HG03139 (cell line): Measurements from ENCODE around the gene PXDC1.

ENCODE experiments used
- ATAC-seq: cut with Tn5 transposase; IDR thresholded peaks from one replicate; pipeline ENCODE4 v1.9.1; 2021; ENCODE audit not compliant: unreplicated experiment

PXDC1 gene

DNA sequence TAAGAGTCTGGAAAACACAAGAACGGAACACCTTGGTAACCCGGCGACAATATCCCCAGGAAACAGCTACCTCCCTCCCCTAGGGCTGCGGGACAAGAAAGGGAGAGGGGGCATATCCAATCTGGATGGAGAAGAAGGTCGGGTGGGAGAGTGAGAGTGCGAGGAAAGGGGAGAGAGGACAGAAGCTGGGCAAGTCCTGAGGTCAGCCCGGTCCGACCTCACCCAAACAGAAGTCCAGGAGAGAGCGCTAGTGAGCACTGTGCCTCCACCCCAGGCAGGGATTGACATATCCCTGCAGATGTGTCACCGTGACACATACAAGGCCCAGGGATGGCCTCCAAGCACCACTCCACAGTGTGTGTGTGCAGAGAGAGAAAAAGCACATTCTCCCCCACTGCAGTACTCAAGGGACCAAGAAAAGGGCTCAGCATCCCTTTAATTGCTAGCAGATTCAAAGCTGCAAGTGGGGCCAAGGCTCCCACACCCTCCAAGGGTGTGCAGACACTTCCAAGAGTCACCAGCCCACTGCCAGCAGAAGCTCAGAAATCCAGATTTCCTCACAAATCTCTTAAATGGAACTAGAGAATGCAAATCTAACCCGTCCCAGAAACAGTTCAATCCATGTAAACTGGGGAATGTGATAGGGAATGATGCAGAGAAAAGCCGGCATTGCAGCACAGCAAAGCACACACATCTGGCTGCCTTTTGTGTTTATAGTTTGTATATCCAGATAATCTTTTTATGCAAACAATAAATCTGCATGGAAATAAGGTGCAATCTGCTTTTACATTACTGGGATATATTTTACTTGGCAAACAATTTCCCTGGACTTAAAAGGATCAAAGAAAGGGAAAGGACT lies 3.1 kb downstream of the PXDC1 start:
- ATAC-seq = no peak

DNA sequence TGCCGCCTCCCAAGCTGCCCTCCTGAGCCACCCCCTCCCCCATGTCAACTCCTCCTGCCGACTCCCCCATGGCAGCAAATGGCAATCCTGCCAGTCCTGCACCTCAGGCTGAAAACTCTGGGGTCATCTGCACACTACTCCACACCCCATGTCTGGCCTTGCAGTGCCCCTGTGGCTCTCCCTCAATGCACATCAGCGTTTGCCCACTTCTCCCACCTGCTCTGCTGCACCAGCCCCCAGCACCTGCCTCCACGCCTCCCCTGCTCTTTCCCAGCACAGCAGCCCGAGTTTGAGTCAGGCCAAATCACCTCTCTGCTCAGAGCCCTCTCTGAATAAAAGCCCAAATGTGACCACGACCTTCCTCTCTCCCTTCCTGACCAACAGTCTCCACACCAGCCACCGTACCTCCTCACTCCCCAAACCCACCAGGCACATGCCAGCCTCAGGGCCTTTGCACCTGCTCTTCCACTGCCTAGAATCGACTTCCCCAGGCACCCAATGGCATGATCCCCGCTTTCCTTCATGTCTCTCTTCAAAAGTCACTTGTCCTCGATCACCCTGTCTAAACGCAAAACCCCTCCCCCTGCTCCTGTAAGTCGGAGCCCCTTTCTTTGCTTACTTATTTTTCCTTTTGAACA lies 4.3 kb downstream of the PXDC1 start:
- ATAC-seq = no peak

DNA sequence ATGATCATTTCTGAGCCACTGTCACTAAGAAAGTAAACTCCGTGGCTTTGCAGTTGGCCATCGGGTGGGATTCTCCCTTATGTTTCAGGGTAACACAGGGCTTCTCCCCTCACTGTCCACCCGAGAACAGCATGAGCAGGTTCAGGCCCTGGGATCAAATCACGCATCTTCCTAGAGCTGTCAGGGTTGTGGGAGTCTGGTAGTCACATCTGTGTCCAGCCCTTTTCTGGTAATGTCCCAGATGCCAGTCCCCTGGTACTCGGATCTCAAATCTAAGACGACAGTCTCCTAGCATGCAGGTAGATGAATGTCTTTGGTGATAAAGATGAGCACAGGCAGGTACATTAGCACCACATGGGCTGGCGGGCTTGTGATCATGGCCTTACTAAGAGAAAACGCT lies 4.8 kb downstream of the PXDC1 start:
- no peak for ATAC-seq

GRCh38 chr6:3746119-3746691 lies 5.3 kb downstream of the PXDC1 start:
- peak; percentile 33 for ATAC-seq

DNA sequence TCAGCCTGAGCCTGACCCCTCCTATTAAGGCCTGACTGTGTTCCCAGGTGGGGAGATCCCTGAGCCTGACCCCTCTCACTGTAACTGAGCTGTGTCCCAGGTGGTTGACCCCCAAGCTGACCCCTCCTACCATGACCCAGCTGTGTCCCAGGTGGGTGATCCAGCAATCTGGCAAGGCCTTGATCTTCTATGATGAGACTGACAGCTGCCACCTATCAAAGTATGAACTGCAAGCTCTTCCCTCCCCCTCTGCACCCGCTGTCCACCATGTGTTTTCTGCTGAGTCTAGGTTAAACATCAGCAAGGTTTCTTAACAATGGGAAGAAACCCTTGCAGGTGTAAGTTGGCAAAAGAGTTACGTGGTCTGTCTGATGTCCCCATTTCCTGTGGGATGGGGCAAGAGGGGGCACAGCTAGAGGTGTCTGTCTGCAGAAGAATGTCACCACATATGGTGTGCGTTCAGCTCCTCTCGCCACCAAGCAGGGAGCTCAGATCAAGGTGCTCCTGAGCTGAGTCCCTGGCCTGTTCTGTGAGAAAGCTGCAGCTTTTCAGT lies 5.9 kb downstream of the PXDC1 start:
- ATAC-seq = no peak

GRCh38 chr6:3744901-3745470 lies 6.5 kb downstream of the PXDC1 start:
- no peak for ATAC-seq

GRCh38 chr6:3744211-3744900 lies 7.2 kb downstream of the PXDC1 start:
- no peak for ATAC-seq

GRCh38 chr6:3743541-3743940 lies 8.0 kb downstream of the PXDC1 start:
- ATAC-seq = no peak

GRCh38 chr6:3742426-3743344 lies 8.8 kb downstream of the PXDC1 start:
- ATAC-seq = peak; percentile 49

DNA sequence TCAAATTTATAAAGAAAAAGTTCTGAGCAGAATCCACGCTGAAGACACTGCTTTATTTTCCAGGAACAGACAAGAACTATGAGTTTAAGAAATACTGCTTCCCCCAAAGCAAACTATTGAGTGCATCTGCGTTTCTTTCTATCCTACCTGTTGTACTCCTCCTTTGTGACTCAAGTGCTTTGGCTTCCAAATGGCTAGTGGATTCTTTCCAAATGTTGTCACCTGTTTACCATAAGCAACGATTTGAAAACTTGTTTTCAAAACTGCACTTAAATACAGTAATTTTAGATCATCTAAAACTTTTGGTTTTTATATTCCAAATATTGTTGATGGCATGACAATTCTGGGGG lies 9.5 kb downstream of the PXDC1 start:
- no peak for ATAC-seq

DNA sequence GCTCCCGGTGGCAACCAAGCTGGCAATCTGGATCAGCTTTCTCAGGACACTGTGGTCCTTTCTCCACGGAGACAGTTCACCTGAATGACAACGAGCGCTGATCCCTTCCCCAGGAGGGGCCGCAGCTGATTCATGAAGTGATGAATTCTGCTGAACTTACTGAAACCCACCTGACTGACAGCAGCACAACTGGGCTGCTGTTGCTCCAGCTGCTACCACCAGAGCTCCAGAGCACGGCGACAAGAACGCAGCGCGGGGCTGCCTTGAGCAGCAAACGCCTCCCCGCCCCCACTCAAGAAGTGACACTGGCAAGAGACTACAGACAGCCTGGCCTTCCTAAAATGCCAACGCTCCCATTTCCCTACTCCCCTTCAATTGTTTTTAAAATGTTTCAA lies 10.0 kb downstream of the PXDC1 start:
- ATAC-seq = no peak

DNA sequence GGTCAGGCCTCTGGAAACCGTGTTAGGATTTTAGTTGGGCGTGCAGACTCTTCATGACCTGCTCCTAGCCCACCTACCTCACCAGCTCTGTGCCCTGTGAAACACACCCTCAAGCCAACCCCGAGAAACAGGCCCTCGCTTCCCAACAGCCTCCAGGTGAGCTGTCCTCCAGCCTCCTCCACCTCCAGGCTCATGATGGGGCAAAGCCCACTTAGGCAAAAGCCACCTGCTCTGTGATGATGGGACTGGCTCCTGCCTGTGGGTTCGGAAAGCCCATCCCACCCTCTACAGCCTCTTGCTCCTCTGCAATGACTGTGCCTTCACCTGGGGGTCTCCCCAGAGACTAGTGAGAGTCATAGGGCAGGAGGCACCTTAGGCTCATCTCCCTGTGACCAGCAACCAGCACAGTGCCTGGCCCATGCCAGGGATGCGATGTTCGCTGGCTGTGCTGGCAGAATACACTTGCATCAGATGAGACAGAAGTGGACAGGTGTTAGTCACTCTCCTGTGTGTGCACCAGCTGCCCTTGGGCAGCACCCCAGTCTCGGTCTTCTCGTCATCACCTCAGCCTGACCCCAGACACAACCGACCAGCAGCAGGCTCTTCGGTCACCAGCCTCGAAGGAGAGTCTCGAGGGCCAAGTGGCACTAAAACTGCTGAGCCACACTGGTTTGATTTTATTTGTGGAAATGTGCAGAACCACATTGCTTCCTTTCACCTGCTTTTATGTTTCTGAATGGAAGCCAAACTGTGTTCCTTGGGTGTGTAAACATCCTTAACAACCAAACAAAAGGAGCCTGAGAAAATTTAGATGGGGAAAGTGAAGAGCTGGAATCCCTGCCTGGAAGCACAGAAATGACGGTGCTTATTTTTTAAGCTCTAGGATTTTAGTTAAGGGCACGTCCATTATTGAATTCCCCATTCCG lies 10.7 kb downstream of the PXDC1 start:
- no peak for ATAC-seq

GRCh38 chr6:3739311-3739897 lies 12.1 kb downstream of the PXDC1 start:
- no peak for ATAC-seq

DNA sequence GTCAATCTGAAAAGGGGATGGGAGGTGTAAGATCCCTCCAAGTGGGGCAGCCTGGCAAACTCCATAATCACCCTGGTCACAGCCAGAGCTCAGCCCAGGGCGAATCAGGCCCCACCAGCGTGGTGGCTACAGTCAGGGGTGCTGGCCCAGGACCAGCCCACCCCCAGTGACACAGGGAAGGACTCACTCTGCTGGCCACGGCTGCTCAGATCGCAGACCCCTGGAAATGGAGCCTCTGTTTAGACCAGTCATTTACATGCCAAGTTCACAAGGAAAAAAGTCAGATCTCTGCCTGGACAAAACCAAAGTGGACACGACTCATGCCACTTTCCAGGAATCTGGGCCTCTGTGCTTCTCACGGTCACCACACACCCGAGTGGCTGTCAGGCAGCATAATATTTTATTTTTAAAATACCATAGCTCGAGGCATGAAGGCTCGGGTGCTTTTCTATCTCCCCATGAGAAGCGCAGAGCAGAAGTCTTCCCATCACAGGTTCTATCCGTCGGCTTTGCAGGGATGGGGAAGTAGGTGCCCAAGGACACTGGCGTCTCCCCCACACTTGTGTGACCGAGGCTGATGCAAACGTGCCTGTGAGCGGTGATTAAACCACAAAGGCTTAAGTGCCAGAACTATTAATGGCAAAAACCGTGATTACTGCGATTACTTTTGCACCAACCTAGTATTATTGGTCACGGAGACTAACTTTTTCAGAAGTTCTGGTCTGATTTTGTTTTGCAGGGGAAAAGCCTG lies 13.0 kb downstream of the PXDC1 start:
- no peak for ATAC-seq

DNA sequence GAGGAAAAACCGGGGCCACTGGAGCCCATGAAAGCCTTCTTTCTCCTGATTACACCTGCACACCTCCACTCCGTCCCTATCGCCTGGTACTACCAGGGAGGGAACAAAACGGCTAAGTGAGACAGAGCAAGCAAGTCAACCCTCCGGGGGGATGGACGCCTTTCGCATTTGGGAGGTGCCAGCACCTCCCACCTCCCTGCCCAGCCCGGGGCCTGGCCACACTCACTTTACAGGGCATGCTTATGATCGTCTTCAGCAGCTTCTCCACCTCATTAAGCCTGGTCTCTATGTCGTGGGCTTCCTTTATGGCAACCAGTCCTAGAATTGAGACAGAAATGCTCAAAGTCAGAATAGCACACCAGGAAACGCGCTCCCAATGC lies 13.7 kb downstream of the PXDC1 start:
- no peak for ATAC-seq

- no peak for ATAC-seq
These were observed 14.2 kb downstream of the PXDC1 start for GRCh38 chr6:3737149-3737830.

- no peak for ATAC-seq
These were observed 16.4 kb downstream of the PXDC1 start for GRCh38 chr6:3735029-3735605.
